HG02938 (cell line): ENCODE measurements around the gene COL27A1.

Experiments used
- ATAC-seq: cut with Tn5 transposase; IDR thresholded peaks from one replicate; pipeline ENCODE4 v1.9.1; 2021; ENCODE audit warnings: mild to moderate bottlenecking, moderate library complexity; ENCODE audit not compliant: unreplicated experiment

The COL27A1 gene

DNA sequence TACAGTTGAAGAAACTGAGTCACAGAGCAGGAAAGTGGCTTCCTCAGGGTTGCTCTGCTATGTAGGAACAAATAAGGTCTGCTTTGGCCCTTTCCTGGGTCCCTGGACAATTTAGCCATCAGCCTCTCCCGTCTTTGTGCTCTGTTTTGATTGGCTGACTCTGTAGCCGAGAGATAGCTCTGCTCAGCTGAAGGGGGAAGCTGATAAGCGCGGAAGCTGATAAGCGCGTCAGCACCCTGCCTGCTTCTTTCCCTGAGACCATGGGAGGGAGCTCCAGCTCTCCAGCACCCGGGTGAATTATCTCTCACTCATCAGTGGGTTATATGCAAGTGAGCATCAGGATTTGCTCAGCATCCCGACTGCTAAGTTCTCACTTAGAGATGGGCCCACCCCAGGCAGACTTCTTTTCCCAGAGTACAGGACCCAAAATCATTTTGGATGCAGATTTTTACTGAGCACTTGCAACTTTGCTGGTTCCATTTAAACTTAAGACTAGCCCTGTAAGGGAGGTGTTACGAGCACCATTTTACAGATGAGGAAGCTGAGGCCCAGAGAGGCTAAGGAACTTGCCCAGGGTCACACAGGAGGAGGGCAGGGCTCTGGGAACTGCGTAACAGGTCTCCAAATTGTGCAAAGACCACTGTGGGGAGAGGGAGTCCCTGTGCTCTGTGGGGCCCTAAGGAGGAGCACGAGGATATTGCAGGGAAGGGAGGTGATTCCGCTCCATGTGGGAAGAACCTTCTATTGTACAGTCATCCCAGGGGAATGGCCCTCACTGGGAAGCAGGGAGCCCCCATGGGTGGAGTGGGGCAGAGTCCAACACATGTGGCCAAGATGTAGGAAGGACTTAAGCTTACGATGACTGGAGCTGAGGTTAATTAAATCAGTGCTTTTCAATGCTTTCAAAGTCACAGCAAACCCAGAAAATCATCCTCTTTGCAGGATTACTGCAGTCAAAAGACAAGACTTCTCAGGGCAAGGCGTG lies 83.8 kb downstream of the COL27A1 start:
- ATAC-seq = no peak

DNA sequence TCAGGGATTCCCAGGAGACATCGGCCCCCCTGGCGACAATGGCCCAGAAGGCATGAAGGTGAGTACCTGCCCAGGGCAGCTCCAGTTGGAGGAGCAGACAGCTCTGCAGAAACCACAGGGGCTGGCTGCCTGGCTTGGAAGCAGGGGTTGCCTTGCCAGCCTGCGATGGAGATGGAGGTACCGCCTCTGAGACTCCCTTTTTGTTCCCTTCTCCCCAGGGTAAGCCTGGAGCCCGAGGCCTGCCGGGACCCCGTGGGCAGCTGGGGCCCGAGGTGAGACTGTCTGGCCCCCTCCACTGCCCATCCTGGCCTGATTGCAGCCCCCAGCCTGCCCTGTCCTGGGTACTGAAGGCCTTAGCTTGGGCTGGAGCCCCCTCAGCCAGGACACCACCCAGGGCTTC lies 84.9 kb downstream of the COL27A1 start:
- no peak for ATAC-seq

DNA sequence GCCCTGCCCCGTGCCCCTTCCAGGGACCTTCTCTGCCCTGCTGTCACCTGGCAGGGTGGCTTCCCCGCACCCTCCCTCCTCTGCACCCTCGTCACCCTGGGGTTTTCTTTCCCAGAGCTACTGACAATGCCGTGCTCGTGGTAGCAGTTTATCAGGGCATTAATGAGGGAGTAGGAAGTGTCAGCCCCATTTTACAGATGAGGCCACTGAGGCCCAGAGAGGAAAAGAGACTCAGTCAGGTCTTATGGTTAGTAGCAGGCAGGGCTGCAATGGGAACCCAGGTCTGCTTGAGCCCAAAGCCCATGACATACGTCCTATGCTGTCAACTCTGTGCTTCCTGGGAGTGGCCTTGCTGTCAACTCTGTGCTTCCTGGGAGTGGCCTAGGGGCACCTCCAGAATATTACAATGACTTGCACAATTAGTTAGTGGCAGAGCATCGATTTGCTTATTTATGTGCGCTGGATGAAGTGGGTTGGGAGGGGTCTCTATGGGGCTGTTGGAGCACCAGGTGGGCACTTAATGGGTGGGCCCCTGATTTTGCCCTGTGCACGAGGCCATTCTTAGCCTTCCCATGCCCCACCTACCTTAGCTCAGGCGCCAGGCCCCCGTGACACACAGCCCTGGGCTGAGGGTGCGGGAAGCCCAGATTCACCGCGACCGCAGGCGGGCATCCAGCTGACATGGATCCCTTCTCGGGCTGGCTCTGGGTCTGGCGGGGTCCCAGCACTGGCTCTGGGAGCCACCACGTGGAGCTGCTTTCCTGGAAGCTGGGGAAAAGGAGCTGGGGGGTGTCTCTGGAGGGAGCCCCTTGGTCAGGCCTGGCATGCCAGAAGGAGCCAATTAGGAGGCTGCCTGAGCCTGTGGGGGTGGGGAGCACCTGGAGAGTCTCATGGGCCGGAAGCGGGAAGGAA lies 85.6 kb downstream of the COL27A1 start:
- ATAC-seq = no peak

DNA sequence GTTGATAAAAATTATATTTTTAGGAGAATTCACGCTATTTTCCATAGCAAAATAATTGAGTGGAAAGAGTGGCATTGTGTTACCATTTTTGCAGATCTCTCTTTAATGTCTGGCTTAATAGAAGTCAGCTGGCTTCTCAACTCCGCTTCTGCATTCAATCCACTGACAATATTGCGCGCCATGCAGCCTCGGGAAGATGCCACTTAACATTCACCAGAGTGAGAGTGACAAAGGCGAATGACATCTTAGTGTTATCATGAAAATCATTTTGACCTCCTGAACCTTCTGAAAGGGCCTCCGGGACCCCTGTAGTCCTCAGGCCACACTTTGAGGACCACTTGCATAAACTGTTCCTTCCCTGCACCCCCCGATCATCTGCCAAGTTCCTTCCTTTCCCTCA lies 87.5 kb downstream of the COL27A1 start:
- no peak for ATAC-seq

DNA sequence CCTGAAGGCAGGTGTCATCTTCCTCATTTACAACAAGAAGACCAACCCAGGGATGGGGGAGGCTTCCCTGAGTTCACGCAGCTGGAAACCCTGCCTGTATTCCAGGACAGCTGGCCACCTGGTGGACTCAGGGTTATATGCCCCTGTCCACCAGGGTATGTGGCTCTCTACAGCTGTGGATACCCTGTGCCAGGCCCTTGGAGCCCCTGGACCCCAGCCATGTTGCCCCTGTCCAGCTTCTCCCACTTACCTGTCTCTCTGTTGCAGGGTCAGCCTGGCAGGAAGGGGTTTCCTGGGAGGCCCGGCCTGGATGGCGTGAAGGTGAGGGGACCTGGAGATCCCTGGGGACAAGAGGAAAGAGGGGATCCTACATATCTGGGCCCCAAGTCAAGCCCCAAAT lies 87.9 kb downstream of the COL27A1 start:
- ATAC-seq = no peak

DNA sequence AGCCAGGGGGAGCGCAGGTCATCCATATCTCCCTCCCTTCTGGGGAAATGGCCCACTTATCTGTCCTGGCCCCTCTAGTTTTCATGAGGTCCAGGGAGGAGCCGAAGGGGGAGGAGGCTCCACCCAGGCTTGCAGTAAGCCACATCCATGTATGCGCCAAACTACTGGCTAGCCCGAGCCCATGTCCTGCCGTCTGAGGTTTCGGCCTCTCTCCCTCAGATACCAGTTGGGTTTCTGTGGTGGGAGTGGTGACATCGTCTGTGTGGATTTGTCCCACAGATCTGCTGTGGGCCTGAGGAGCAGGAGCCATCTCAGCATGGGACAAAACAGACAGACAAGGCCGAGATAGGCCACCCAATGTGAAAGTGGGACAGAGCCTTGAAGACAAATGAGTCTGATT lies 89.2 kb downstream of the COL27A1 start:
- ATAC-seq = no peak

DNA sequence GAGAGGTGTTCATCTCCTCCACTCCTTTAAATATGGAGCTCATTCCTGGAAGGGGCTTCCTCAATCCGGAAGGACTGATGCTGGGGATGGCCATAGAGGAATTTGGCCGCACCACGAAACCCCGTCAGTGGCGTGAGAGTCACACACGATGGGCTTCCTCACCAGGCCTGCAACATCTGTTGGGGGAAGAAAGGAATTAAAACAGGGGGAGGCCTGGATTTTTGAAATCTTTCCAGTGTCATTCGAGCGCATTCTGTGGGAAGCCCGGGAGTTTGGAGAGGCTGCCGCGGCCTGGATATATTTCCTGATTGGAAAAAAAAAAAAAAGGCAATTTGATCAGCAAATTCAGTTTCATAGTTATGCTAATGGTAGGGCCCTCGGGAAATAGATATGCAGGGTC lies 91.2 kb downstream of the COL27A1 start:
- ATAC-seq = no peak

DNA sequence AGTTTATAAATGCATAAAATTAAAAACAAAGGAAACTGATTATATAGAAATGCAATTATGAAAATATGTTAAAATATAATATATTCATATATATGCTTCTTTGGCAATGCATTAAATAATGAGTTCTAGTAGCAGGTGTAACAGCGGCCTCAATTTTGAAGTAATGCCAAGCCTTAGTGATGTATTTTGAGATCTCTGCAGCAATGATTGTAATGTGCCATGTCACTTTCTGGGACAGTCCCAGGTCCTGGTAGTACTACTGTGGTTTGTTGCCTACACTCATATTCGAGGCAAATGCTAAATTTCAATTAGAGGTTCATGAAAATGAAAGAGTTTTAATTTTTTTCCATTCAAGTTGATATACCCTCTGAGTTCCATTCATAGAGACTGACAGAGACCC lies 91.7 kb downstream of the COL27A1 start:
- no peak for ATAC-seq

DNA sequence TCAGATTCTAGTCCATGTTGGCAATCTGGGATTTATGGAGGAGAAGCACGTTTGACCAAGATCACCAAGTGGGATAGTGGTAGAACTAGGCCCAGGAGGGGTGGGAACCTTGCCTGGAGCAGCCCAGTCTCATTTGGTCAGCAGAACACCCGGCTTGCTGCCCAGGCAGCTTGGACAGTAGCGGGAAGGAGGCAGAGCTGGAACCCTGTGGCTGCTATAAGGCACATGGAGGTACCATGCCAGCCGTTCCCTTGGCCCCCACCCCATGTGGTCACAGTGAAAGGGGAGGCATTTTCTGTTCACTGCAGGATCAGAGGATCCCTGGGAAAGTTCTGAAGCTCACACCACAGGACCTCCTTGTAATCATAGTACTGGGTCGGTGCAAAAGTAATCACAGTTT lies 92.2 kb downstream of the COL27A1 start:
- no peak for ATAC-seq

DNA sequence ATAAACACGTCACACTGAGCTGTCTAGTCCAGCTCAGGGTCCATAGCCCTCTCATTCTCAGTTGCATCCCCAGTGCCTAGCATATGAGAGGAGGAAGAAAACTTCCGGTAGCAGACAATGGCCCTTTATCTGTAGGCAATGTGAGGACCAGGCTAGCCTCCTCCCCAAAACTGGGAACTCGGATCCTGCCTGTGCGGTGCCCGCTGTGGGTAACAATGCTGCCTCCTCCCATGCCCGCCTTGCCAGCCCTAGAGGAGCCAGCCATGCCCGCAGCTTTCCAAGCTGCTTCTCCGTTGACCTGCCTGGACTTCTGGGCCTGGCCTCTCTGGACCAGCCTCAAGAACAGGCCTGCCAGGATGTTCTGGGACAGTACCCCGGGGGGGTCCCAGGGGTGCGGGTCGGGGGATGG lies 93.0 kb downstream of the COL27A1 start:
- no peak for ATAC-seq

DNA sequence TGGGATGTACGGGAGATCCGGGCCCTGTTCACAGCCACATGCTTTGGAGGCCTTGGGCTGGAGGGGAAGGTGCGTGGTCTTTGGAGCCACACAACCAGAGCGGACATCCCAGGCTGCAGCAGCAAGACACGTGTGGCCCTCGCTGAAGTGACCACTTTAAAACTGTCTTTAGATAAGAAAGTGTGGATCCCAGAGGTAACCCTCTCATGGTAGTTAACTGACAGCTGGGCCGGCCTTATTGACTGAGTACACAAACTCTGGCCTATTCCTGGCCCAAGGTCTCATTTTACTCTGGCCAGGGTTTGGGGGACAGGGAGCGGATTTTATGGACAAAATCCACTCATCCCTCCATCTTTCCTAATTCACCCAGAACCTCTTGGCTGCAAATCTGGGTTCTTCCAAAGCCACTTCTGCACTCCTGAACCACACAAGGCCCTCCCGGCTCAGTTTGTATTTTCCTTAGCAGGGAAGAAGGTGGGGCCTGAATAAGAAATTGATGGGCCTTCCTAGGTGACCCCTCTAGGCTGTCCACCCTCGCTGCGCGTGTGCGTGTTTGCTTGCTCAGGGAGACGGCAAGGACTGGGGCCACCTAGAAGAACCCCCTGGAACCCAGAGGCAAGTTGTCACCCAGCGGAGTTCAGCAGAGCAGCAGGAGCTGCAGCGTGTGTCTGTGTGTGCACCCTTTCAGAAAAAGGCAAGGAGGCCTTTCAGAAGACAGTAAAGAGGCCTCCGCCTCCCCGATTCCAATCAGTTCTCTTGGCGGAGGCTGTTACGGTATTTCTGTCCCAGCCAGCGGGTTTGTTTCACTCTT lies 94.3 kb downstream of the COL27A1 start:
- ATAC-seq = no peak

DNA sequence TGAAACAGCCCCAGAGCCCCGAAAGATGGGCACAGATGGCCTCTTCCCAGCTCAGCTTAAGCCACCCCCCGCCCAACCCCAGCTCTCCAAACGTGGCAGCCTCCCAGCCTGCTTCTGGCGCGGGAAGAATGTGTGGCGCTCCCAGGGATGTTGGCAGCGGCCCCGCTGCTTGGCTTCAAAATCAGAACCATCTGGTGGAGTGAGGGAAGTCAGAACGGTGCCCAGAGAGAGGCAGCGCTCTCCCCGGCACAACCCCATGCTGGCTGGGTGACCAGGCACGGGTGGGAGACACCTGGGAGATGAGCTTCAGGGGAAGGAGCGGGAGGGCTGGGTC lies 94.9 kb downstream of the COL27A1 start:
- no peak for ATAC-seq

DNA sequence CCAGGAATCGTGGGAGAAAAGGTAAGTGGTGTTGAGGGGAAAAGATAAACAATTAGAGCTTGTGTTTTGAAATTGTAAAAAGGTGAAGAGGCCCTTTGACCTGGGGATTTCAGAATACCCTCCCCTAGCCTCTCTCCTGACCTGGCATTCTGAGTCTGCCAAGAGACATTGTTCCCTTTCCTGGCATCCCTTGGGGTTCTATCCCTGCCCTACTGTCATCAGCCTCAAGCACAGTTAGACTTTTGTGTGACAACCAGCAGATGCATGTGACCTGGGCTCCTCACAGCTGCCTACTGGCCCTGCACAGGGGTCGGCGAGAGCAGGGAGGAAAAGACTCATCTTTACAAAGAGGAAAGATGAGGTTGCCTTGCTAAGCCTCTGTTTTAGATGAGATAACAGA lies 95.3 kb downstream of the COL27A1 start:
- ATAC-seq = no peak

DNA sequence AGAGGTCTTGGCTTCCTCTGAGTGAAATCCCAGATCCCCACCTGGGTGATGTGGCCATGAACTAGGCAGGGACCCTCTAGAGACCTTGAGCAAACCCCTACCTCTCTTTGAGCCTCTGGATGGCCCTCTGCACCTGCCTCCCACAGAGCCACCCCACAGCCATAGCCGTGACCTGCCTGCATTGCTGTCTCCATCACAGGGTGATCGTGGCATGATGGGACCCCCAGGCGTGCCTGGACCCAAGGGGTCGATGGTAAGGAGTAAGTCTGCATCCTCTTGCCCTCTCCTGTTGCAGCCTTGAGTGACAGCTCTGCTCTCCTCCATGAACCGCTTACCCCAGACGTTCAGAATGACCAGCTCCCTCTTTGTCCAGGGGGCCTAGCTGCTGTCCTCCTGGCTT lies 97.1 kb downstream of the COL27A1 start:
- ATAC-seq = no peak

DNA sequence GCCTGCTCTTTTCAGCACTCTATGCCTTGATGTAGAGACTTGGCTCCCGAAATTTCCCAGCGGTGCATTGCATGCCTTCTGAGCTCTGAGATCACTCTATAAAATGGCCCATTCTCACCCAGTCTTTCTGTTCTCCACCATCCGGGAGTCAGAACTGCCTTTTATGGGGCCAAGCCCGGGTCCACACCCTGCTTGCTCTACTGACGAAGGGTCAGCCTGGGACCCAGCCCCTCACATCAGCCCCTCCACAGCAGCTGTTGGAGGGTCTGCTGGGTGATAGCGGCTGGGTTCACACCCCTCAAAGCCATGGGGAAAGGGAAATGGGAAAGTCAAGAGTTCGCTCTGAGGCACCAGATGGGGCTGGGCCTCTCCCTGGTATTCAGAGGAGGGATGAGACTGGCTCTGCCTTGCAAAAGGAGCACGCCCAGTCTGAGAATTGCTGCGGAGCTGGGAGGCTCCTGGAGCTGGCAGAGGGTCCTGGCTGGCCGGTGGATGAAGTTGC lies 101.5 kb downstream of the COL27A1 start:
- no peak for ATAC-seq

DNA sequence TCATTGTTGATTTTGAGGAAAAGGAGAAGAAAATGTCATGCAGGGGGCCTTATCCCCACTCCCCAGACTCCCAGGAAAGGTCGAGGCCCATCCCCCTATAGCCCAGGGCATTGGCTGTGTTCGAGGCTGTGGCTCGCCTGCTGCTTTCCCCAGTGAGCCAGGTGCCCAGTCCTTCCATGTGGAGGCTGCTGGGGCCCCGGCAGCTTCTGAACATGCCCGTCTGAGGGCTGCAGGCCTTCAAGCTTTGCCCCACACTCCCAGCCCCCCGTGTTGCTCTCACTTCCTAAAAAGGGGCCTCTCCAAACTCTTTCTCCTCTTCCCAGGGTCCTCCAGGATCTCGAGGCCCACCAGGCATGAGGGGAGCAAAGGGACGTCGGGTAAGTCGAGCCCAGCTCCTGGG lies 102.9 kb downstream of the COL27A1 start:
- ATAC-seq = no peak

DNA sequence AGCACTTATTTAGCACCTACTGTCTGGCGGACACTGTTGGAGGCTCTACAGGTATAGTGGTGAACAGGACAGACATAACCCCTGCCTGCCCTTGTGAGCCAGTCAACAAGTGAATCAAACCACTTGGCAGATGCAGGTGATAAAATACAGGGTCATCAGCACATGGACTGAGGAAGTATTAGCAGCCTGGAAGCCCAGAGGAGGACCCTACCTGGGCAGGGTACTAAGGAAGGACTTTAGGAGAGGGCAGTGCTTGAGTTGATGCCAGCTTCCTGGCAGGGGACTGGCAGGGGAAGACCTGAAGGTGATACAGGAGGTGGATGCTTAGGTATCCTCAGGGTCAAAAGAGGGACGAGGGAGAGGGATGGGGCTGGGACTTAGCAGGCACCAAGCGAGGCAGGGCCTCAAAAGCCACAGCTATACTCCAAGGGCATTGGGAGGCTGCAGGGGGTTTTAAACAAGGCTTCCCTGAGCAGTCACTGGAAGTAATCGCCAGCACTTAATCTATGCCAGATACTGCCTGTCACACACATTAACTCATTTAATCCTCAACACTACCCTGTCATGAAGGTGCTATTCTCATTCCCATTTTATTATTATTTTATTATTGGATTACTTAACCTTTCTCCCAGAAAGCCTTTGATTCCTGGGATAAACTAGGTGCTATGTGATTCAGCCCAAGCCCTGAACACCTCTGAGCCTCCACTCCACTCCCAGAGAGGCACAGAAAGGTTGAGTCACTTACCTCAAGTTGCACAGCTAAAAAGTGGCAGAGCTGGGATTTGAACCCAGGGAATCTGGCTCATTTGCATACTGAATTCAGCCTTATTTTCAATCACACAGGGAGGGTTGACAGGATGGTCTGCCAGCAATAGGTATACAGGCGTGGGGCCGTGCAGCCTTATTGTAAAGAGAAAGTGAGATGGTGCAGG lies 103.8 kb downstream of the COL27A1 start:
- ATAC-seq = no peak

DNA sequence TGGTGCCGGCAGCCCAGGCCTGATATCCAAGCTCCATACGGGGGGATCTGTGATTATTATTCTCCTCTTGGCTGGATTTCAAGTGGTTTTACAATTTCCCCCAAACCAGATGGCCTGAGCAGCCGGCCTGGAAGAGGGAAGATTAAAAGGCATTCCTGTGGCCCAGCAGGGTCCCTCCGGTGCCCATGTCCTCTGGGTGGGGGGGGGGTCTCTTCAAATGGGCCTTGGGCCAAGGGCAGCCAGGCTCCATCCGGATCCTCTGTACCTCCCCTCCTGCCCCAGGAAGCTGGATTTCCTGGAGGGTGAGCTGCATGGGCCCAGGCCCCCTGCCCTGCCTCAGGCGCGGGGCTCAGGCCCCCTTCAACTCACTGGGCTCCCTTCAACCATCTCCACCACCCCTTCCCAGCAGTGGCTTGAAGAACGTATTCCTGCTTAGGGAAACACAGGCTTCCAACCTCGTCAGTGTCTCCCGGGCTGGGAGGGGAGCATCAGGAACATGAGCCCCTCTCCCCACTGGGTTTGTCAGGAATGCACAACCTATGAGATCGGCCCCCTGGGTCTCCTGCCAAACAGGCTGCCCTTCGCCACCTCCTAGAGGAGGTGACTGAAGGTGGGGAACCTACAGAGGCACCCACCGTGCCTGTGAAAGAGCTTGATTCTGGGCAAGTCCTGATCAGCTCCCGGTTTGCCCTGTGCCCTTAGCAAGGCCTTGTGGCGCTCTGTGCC lies 104.6 kb downstream of the COL27A1 start:
- no peak for ATAC-seq

DNA sequence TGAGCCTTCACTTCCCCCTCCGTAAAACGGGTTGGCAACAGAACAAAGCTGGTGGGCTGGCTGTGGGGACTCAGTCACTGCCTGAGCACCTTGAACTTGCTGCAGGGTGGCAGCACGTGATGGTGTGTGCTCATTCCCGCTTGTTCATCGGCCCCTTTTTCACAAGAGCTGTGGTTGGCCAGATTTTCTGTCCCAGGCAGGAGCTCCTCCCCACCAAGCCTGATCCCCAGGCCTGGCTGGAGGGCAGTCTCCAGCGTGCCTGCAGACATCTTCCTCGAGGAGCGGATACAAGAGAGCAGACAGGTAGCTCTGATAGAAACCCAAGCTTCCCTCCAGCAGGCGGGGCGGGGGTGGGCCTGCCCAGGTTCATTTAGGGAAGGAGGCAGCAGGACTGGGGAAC lies 105.7 kb downstream of the COL27A1 start:
- ATAC-seq = no peak
